ENCODE measurements around the gene MYL6B.

The MYL6B gene

GRCh38 chr12:56161690-56162351 is 9.4 kb downstream of the MYL6B start:
- H3K27ac ChIP-seq (ENCODE audit: low read depth, low read length), result no peak overlapping the region
- peaks cover 75% of the 10 kb centered on the region for H3K36me3 ChIP-seq (ENCODE audit: control insufficient read depth, insufficient read depth, low read length)
- no peak overlapping the region for H3K4me3 ChIP-seq (ENCODE audit: low read depth, low read length)
- no peak overlapping the region for H3K9ac ChIP-seq (ENCODE audit: low read length)
- H3K4me1 ChIP-seq (ENCODE audit: control insufficient read depth, insufficient read depth, low read length), result peaks cover 39% of the 10 kb centered on the region
- H3K9me3 ChIP-seq (ENCODE audit: control insufficient read depth, insufficient read depth, low read depth, low read length), result no peaks in the 10 kb centered on the region
- H3K27me3 ChIP-seq (ENCODE audit: control insufficient read depth, insufficient read depth, low read length), result no peaks in the 10 kb centered on the region

- Histone ChIP-seq H3K27ac (ENCODE audit: low read depth, low read length) (no peak overlapping the region), H3K9ac (ENCODE audit: low read length) (peak overlapping the region; percentile 19), H3K36me3 (ENCODE audit: control insufficient read depth, insufficient read depth, low read length) (peaks cover 82% of the 10 kb centered on the region), H3K27me3 (ENCODE audit: control insufficient read depth, insufficient read depth, low read length) (no peaks in the 10 kb centered on the region), H3K4me3 (ENCODE audit: low read depth, low read length) (no peak overlapping the region), H3K9me3 (ENCODE audit: control insufficient read depth, insufficient read depth, low read depth, low read length) (no peaks in the 10 kb centered on the region), H3K4me1 (ENCODE audit: control insufficient read depth, insufficient read depth, low read length) (peaks cover 34% of the 10 kb centered on the region)
Measured at GRCh38 chr12:56162468-56163290, 10.3 kb downstream of the MYL6B start.

- H3K27me3 ChIP-seq (ENCODE audit: control insufficient read depth, insufficient read depth, low read length), result no peaks in the 10 kb centered on the region
- no peak overlapping the region for H3K4me3 ChIP-seq (ENCODE audit: low read depth, low read length)
- H3K36me3 ChIP-seq (ENCODE audit: control insufficient read depth, insufficient read depth, low read length), result peaks cover 92% of the 10 kb centered on the region
- no peak overlapping the region for H3K27ac ChIP-seq (ENCODE audit: low read depth, low read length)
- H3K9me3 ChIP-seq (ENCODE audit: control insufficient read depth, insufficient read depth, low read depth, low read length), result no peaks in the 10 kb centered on the region
- no peak overlapping the region for H3K9ac ChIP-seq (ENCODE audit: low read length)
- H3K4me1 ChIP-seq (ENCODE audit: control insufficient read depth, insufficient read depth, low read length), result peaks cover 34% of the 10 kb centered on the region
Measured at GRCh38 chr12:56163533-56164344, 11.4 kb downstream of the MYL6B start.

GRCh38 chr12:56164345-56164729 is 11.9 kb downstream of the MYL6B start:
- H3K9me3 ChIP-seq (ENCODE audit: control insufficient read depth, insufficient read depth, low read depth, low read length), result no peaks in the 10 kb centered on the region
- H3K4me1 ChIP-seq (ENCODE audit: control insufficient read depth, insufficient read depth, low read length), result peaks cover 33% of the 10 kb centered on the region
- no peak overlapping the region for H3K4me3 ChIP-seq (ENCODE audit: low read depth, low read length)
- H3K9ac ChIP-seq (ENCODE audit: low read length), result no peak overlapping the region
- H3K27me3 ChIP-seq (ENCODE audit: control insufficient read depth, insufficient read depth, low read length), result no peaks in the 10 kb centered on the region
- peaks cover 96% of the 10 kb centered on the region for H3K36me3 ChIP-seq (ENCODE audit: control insufficient read depth, insufficient read depth, low read length)
- H3K27ac ChIP-seq (ENCODE audit: low read depth, low read length), result no peak overlapping the region

- H3K27ac ChIP-seq (ENCODE audit: low read depth, low read length), result no peak overlapping the region
Measured at GRCh38 chr12:56165369-56165768, 13.0 kb downstream of the MYL6B start.

GRCh38 chr12:56169229-56169759 is 16.9 kb downstream of the MYL6B start:
- H3K9me3 ChIP-seq (ENCODE audit: control insufficient read depth, insufficient read depth, low read depth, low read length), result no peaks in the 10 kb centered on the region
- no peak overlapping the region for H3K9ac ChIP-seq (ENCODE audit: low read length)

More at GRCh38 chr12:56165369-56165768, 13.0 kb downstream of the MYL6B start:
- H3K4me1 ChIP-seq (ENCODE audit: control insufficient read depth, insufficient read depth, low read length), result peaks cover 22% of the 10 kb centered on the region
- H3K27me3 ChIP-seq (ENCODE audit: control insufficient read depth, insufficient read depth, low read length), result no peaks in the 10 kb centered on the region
- H3K36me3 ChIP-seq (ENCODE audit: control insufficient read depth, insufficient read depth, low read length), result peaks cover 96% of the 10 kb centered on the region
- H3K9me3 ChIP-seq (ENCODE audit: control insufficient read depth, insufficient read depth, low read depth, low read length), result no peaks in the 10 kb centered on the region
- H3K4me3 ChIP-seq (ENCODE audit: low read depth, low read length), result no peak overlapping the region
- H3K9ac ChIP-seq (ENCODE audit: low read length), result no peak overlapping the region

GRCh38 chr12:56172839-56173238 is 20.5 kb downstream of the MYL6B start:
- Histone ChIP-seq H3K27ac (ENCODE audit: low read depth, low read length) (no peak overlapping the region), H3K4me1 (ENCODE audit: control insufficient read depth, insufficient read depth, low read length) (no peaks in the 10 kb centered on the region), H3K4me3 (ENCODE audit: low read depth, low read length) (no peak overlapping the region), H3K9me3 (ENCODE audit: control insufficient read depth, insufficient read depth, low read depth, low read length) (no peaks in the 10 kb centered on the region), H3K9ac (ENCODE audit: low read length) (no peak overlapping the region), H3K27me3 (ENCODE audit: control insufficient read depth, insufficient read depth, low read length) (no peaks in the 10 kb centered on the region), H3K36me3 (ENCODE audit: control insufficient read depth, insufficient read depth, low read length) (peaks cover 92% of the 10 kb centered on the region)

More at GRCh38 chr12:56169229-56169759, 16.9 kb downstream of the MYL6B start:
- peaks cover 96% of the 10 kb centered on the region for H3K36me3 ChIP-seq (ENCODE audit: control insufficient read depth, insufficient read depth, low read length)
- H3K27me3 ChIP-seq (ENCODE audit: control insufficient read depth, insufficient read depth, low read length), result no peaks in the 10 kb centered on the region
- no peaks in the 10 kb centered on the region for H3K4me1 ChIP-seq (ENCODE audit: control insufficient read depth, insufficient read depth, low read length)
- H3K4me3 ChIP-seq (ENCODE audit: low read depth, low read length), result no peak overlapping the region
- H3K27ac ChIP-seq (ENCODE audit: low read depth, low read length), result no peak overlapping the region

GRCh38 chr12:56178347-56178746 is 26.0 kb downstream of the MYL6B start:
- H3K4me3 ChIP-seq (ENCODE audit: low read depth, low read length), result no peak overlapping the region
- H3K9ac ChIP-seq (ENCODE audit: low read length), result no peak overlapping the region
- H3K27me3 ChIP-seq (ENCODE audit: control insufficient read depth, insufficient read depth, low read length), result no peaks in the 10 kb centered on the region
- H3K9me3 ChIP-seq (ENCODE audit: control insufficient read depth, insufficient read depth, low read depth, low read length), result no peaks in the 10 kb centered on the region
- no peaks in the 10 kb centered on the region for H3K4me1 ChIP-seq (ENCODE audit: control insufficient read depth, insufficient read depth, low read length)
- no peak overlapping the region for H3K27ac ChIP-seq (ENCODE audit: low read depth, low read length)
- H3K36me3 ChIP-seq (ENCODE audit: control insufficient read depth, insufficient read depth, low read length), result peaks cover 82% of the 10 kb centered on the region

- Histone ChIP-seq H3K4me3 (ENCODE audit: low read depth, low read length) (no peak overlapping the region), H3K36me3 (ENCODE audit: control insufficient read depth, insufficient read depth, low read length) (peaks cover 54% of the 10 kb centered on the region), H3K9me3 (ENCODE audit: control insufficient read depth, insufficient read depth, low read depth, low read length) (no peaks in the 10 kb centered on the region), H3K9ac (ENCODE audit: low read length) (no peak overlapping the region), H3K27me3 (ENCODE audit: control insufficient read depth, insufficient read depth, low read length) (no peaks in the 10 kb centered on the region), H3K4me1 (ENCODE audit: control insufficient read depth, insufficient read depth, low read length) (peaks cover 17% of the 10 kb centered on the region), H3K27ac (ENCODE audit: low read depth, low read length) (no peak overlapping the region)
Measured at GRCh38 chr12:56186957-56187356, 34.6 kb downstream of the MYL6B start.

GRCh38 chr12:56188131-56188777 is 35.9 kb downstream of the MYL6B start:
- Histone ChIP-seq H3K36me3 (ENCODE audit: control insufficient read depth, insufficient read depth, low read length) (peaks cover 43% of the 10 kb centered on the region), H3K27ac (ENCODE audit: low read depth, low read length) (peak overlapping the region; percentile 80), H3K9me3 (ENCODE audit: control insufficient read depth, insufficient read depth, low read depth, low read length) (no peaks in the 10 kb centered on the region), H3K27me3 (ENCODE audit: control insufficient read depth, insufficient read depth, low read length) (no peaks in the 10 kb centered on the region), H3K4me1 (ENCODE audit: control insufficient read depth, insufficient read depth, low read length) (peaks cover 17% of the 10 kb centered on the region), H3K9ac (ENCODE audit: low read length) (peak overlapping the region; percentile 88), H3K4me3 (ENCODE audit: low read depth, low read length) (peak overlapping the region; percentile 90)

All from HUES6 (cell line).